CD4-positive, alpha-beta T cell (primary cell): ENCODE results near the gene XRRA1. TPM values are rescaled to one million over a fixed set of nuclear protein-coding genes. Genes with fewer than 3 reads are reported as not detected.
A peak's percentile ranks its signal among the peaks of the same experiment; 100 is the strongest.

Source experiments
- ATAC-seq: fragments of 200-7000 bp; cut with Tn5 transposase; one replicate; pipeline ENCODE4 v1.10.0; 2022; ENCODE audit warnings: mild to moderate bottlenecking; ENCODE audit not compliant: poor library complexity
- CTCF ChIA-PET: fragments of 350-600 bp; sonication (Branson Sonifier 250); formaldehyde crosslinking; loops from one replicate; lab custom pipeline; 2021; ENCODE audit warnings: antibody characterized with exemption, inconsistent platforms; lab: Charles Lee
- POLR2A ChIA-PET: fragments of 350-600 bp; sonication (Branson Sonifier 250); formaldehyde crosslinking; loops from one replicate; lab custom pipeline; 2021; ENCODE audit warnings: antibody characterized with exemption, inconsistent platforms; lab: Charles Lee
- DNase-seq, 14 experiments: peaks; one replicate each; pipeline ENCODE4 v3.0.0-alpha.2; 2013 to 2020; ENCODE audit warnings: mixed read lengths in 2 of 14
- H3K27ac ChIP-seq, 2 donors: one replicate each; pipeline versions ENCODE4 v1.5.1 to v1.7.0; 2013; ENCODE audit warnings: low read length in 2 of 2, low read depth in 1 of 2, mild to moderate bottlenecking in 1 of 2
- H3K27me3 ChIP-seq, 2 experiments: 1 replicate in 1 of 2; 2 replicates in 1 of 2; pipeline versions ENCODE4 v1.6.1 to v1.7.0; 2013; ENCODE audit warnings: low read length in 2 of 2, control low read depth in 1 of 2, mild to moderate bottlenecking in 1 of 2, moderate library complexity in 1 of 2; ENCODE audit not compliant: insufficient read depth in 2 of 2, control insufficient read depth in 1 of 2
- H3K36me3 ChIP-seq: one replicate; pipeline ENCODE4 v1.6.1; 2013; ENCODE audit warnings: low read length, control low read depth; ENCODE audit not compliant: insufficient read depth
- H3K4me1 ChIP-seq: one replicate; pipeline ENCODE4 v1.6.1; 2013; ENCODE audit warnings: low read length, control low read depth; ENCODE audit not compliant: insufficient read depth
- H3K4me3 ChIP-seq: one replicate; pipeline ENCODE4 v1.5.1; 2013; ENCODE audit warnings: mild to moderate bottlenecking, low read length, moderate library complexity
- H3K9me3 ChIP-seq, 2 experiments: 1 replicate in 1 of 2; 2 replicates in 1 of 2; pipeline versions ENCODE4 v1.6.1 to v1.7.0; 2013; ENCODE audit warnings: low read length in 2 of 2, mild to moderate bottlenecking in 2 of 2, control low read depth in 1 of 2, moderate library complexity in 1 of 2; ENCODE audit not compliant: control insufficient read depth in 1 of 2, insufficient read depth in 1 of 2
- H3K27ac Mint-ChIP-seq: one replicate; pipeline ENCODE4 v1.8.0; 2020; ENCODE audit warnings: mixed read lengths
- H3K27me3 Mint-ChIP-seq: one replicate; pipeline ENCODE4 v1.8.0; 2021; ENCODE audit warnings: mixed read lengths
- H3K36me3 Mint-ChIP-seq: one replicate; pipeline ENCODE4 v1.8.0; 2021; ENCODE audit warnings: low read depth, mixed read lengths
- H3K4me1 Mint-ChIP-seq: one replicate; pipeline ENCODE4 v1.8.0; 2021; ENCODE audit warnings: low read depth, mixed read lengths
- H3K4me3 Mint-ChIP-seq: one replicate; pipeline ENCODE4 v1.8.0; 2020; ENCODE audit warnings: mild to moderate bottlenecking, mixed read lengths
- H3K9me3 Mint-ChIP-seq: one replicate; pipeline ENCODE4 v1.8.0; 2020; ENCODE audit warnings: mixed read lengths
- CTCF ChIP-seq: fragments of 200-600 bp; IDR thresholded peaks from one replicate; pipeline ENCODE4 v1.8.0; 2022; ENCODE audit warnings: antibody characterized with exemption, mild to moderate bottlenecking
- intact Hi-C, 2 experiments: fragments of 100-400 bp; cut with DNase I in 1 of 2; cut with micrococcal nuclease in 1 of 2; formaldehyde crosslinking; loops; one replicate each; pipeline versions ENCODE4 v1.15.1 to v1.9.0; 2023 to 2025; cut with DNase I, micrococcal nuclease
- total RNA-seq, 174 experiments: library from RNA in 2 of 174; stranded (reverse) in 2 of 174; gene quantifications; one replicate each; pipeline ENCODE4 v1.2.3 and lab custom pipeline; 2021 to 2026

The XRRA1 gene
- total RNA-seq, 2 experiments from 2014 or later: 12.2 to 12.5 TPM

GRCh38 chr11:74871037-74871436, 77.9 kb downstream of the XRRA1 start:
- POLR2A ChIA-PET: no interaction called here

GRCh38 chr11:74870485-74870884, 78.4 kb downstream of the XRRA1 start:
- no peaks in the 10 kb centered on the region for H3K27me3 Mint-ChIP-seq
- ChIA-PET CTCF (no interaction called here), POLR2A (no interaction called here)
- H3K36me3 ChIP-seq: peaks cover 49% of the 10 kb centered on the region
- DNase-seq (peak in 2 of 14 experiments; percentile 26 to 33), ATAC-seq (no peak)
- no peak overlapping the region for H3K4me3 ChIP-seq
- H3K27ac Mint-ChIP-seq: no peak overlapping the region
- H3K36me3 Mint-ChIP-seq: peaks cover 97% of the 10 kb centered on the region
- peaks cover 27% of the 10 kb centered on the region for H3K9me3 Mint-ChIP-seq
- intact Hi-C loops: loop anchor here (10.0 kb wide), 1 partner anchor 166 kb away; no protein-coding TSS in a partner anchor
- TF ChIP-seq CTCF: no peak
- H3K27me3 ChIP-seq: no peaks in the 10 kb centered on the region
- H3K4me3 Mint-ChIP-seq: no peak overlapping the region
- H3K4me1 Mint-ChIP-seq: no peaks in the 10 kb centered on the region
- H3K27ac ChIP-seq: no peak overlapping the region
- no peaks in the 10 kb centered on the region for H3K4me1 ChIP-seq
- peaks cover 41 to 75% of the 10 kb centered on the region in 2 experiments for H3K9me3 ChIP-seq

More at GRCh38 chr11:74871037-74871436, 77.9 kb downstream of the XRRA1 start:
- Histone ChIP-seq H3K27ac (no peak overlapping the region), H3K9me3 (peaks cover 39 to 70% of the 10 kb centered on the region in 2 experiments), H3K27me3 (no peaks in the 10 kb centered on the region), H3K4me1 (no peaks in the 10 kb centered on the region), H3K4me3 (no peak overlapping the region), H3K36me3 (peaks cover 50% of the 10 kb centered on the region)
- Mint-ChIP-seq H3K9me3 (peaks cover 27% of the 10 kb centered on the region), H3K36me3 (peaks cover 97% of the 10 kb centered on the region), H3K27me3 (no peaks in the 10 kb centered on the region), H3K4me1 (no peaks in the 10 kb centered on the region), H3K27ac (no peak overlapping the region), H3K4me3 (no peak overlapping the region)
- intact Hi-C loops: loop anchor here (10.0 kb wide), 1 partner anchor 166 kb away; no protein-coding TSS in a partner anchor
- DNase-seq (no peak), ATAC-seq (no peak)
- CTCF ChIA-PET: no interaction called here
- TF ChIP-seq CTCF: no peak

- no peak for TF ChIP-seq CTCF
- H3K4me3 ChIP-seq: no peak overlapping the region
- intact Hi-C loops: no loop called here
- no peaks in the 10 kb centered on the region for H3K4me1 ChIP-seq
- peaks cover 59% of the 10 kb centered on the region for H3K36me3 ChIP-seq
- Mint-ChIP-seq H3K9me3 (peaks cover 32% of the 10 kb centered on the region), H3K27ac (no peak overlapping the region), H3K4me3 (no peak overlapping the region), H3K36me3 (peaks cover 99% of the 10 kb centered on the region), H3K4me1 (no peaks in the 10 kb centered on the region), H3K27me3 (no peaks in the 10 kb centered on the region)
- no peak overlapping the region for H3K27ac ChIP-seq
- no peak for DNase-seq
- no peak for ATAC-seq
- peaks cover 28 to 75% of the 10 kb centered on the region in 2 experiments for H3K9me3 ChIP-seq
- ChIA-PET POLR2A (no interaction called here), CTCF (no interaction called here)
- H3K27me3 ChIP-seq: no peaks in the 10 kb centered on the region
These were observed 82.3 kb downstream of the XRRA1 start for GRCh38 chr11:74866557-74866956.
